K562 (cell line): Measurements from ENCODE around the gene PRRT2. TPM values are rescaled to one million over a fixed set of nuclear protein-coding genes. Genes with fewer than 3 reads are reported as not detected.

Experiments
- CHD7 ChIP-seq: fragments of 200-600 bp; sonication (generic); IDR thresholded peaks from one replicate; pipeline ENCODE4 v1.6.1; 2012; ENCODE audit warnings: mild to moderate bottlenecking, low read depth, low read length, inconsistent platforms
- CREB5 ChIP-seq: fragments of 250-450 bp; sonication (Bioruptor Pico); IDR thresholded peaks from 2 replicates; pipeline ENCODE4 v1.5.0; 2020; ENCODE audit warnings: mild to moderate bottlenecking
- CTCFL ChIP-seq: IDR thresholded peaks from 2 replicates; pipeline ENCODE4 v1.6.1; 2011; ENCODE audit warnings: borderline replicate concordance, low read depth, mild to moderate bottlenecking, moderate library complexity, low read length; ENCODE audit not compliant: insufficient read depth, poor library complexity, severe bottlenecking
- KAT2B ChIP-seq: IDR thresholded peaks from one replicate; pipeline ENCODE4 v1.6.1; 2012; ENCODE audit warnings: low read depth, mild to moderate bottlenecking, control low read depth, inconsistent platforms, low read length, moderate library complexity
- SLC30A9 ChIP-seq: fragments of 250-450 bp; sonication (Bioruptor Pico); IDR thresholded peaks from 2 replicates; pipeline ENCODE4 v1.8.0; 2022; ENCODE audit warnings: mild to moderate bottlenecking, moderate library complexity
- ZFX ChIP-seq: sonication (generic); formaldehyde crosslinking; IDR thresholded peaks from 2 replicates; pipeline ENCODE4 v1.8.0; 2022; ENCODE audit warnings: mild to moderate bottlenecking, missing genetic modification reagents, moderate library complexity
- polyA plus RNA-seq, 8 experiments: library from polyadenylated mRNA; depleted of rRNA in 4 of 8; stranded (reverse) in 5 of 8; unstranded in 3 of 8; fragments of >200 nt; fragmentation: Nextera tagmentation in 2 of 8; fragmentation: Illumina TruSeq in 1 of 8; extraction: Ambion mirVana in 2 of 8; extraction: Trizol in 1 of 8; gene quantifications; 2 replicates each; pipeline versions ENCODE4 v1.2.1 to v1.2.3, GENCODE V29; 2011 to 2014; ENCODE audit warnings: inconsistent platforms in 1 of 8, missing spikeins in 1 of 8
- total RNA-seq, 7 experiments: library from RNA; depleted of rRNA in 6 of 7; stranded (reverse); fragments of >200 nt in 6 of 7; fragmentation: Illumina TruSeq in 2 of 7; extraction: Trizol in 2 of 7; gene quantifications; 2 replicates each; pipeline versions ENCODE4 v1.2.1 to v1.2.3, GENCODE V29; 2011 to 2021; ENCODE audit warnings: low replicate concordance in 1 of 7
- TF ChIP-seq, protein P1 (sequence below), 2 experiments: IDR thresholded peaks in 1 of 2; conservative IDR thresholded peaks in 1 of 2; 2 replicates each; pipeline ENCODE4 v1.6.1; 2016; ENCODE audit warnings: low read depth in 2 of 2, mild to moderate bottlenecking in 1 of 2, missing compliant biosample characterization in 1 of 2, missing genetic modification characterization in 1 of 2, moderate library complexity in 1 of 2

The PRRT2 gene
- total and polyA plus RNA-seq, 9 of the 15 experiments (the other 6 are each of a cell fraction or from before 2014, with no cell fraction given) = 0.11 to 1.0 (median 0.42) TPM; not detected in 2

- no peak for TF ChIP-seq CHD7
- TF ChIP-seq, protein P1, sequence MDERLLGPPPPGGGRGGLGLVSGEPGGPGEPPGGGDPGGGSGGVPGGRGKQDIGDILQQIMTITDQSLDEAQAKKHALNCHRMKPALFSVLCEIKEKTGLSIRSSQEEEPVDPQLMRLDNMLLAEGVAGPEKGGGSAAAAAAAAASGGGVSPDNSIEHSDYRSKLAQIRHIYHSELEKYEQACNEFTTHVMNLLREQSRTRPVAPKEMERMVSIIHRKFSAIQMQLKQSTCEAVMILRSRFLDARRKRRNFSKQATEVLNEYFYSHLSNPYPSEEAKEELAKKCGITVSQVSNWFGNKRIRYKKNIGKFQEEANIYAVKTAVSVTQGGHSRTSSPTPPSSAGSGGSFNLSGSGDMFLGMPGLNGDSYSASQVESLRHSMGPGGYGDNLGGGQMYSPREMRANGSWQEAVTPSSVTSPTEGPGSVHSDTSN (CRISPR knock-in tag; IDR thresholded peaks at IDR 0.05; ENCODE audit: low read depth) = no peak
- TF ChIP-seq, protein P1 (tag; conservative IDR thresholded peaks at IDR 0.05; ENCODE audit: low read depth) = no peak
- no peak for TF ChIP-seq KAT2B
- TF ChIP-seq SLC30A9 (CRISPR knock-in tag) = no peak
- TF ChIP-seq CTCFL = no peak
- no peak for TF ChIP-seq CREB5
- TF ChIP-seq ZFX (CRISPR knock-in tag) = no peak
These were observed at the start of gene PRRT2 (continued) for GRCh38 chr16:29811896-29812665.
